Activated CD4-positive, alpha-beta T cell treated with anti-CD3 and anti-CD28 coated beads for 36 hours (primary cell): ENCODE measurements around the gene PRDM12. TPM values are rescaled to one million over a fixed set of nuclear protein-coding genes. Genes with fewer than 3 reads are reported as not detected.
"Not testable (repeated sequence)": the region's sequence is repeated elsewhere in the genome, so short reads cannot be mapped to it uniquely, and the experiment has no call there.

Source experiments
- ATAC-seq: fragments of 200-7000 bp; cut with Tn5 transposase; one replicate; pipeline ENCODE4 v1.10.0; 2021; ENCODE audit warnings: mild to moderate bottlenecking, moderate library complexity
- CTCF ChIA-PET: fragments of 350-600 bp; sonication (Branson Sonifier 250); formaldehyde crosslinking; loops from one replicate; lab custom pipeline; 2021; ENCODE audit warnings: antibody characterized with exemption; lab: Charles Lee
- POLR2A ChIA-PET: fragments of 350-600 bp; sonication (Branson Sonifier 250); formaldehyde crosslinking; loops from one replicate; lab custom pipeline; 2021; ENCODE audit warnings: antibody characterized with exemption, inconsistent platforms; lab: Charles Lee
- DNase-seq: peaks from one replicate; pipeline ENCODE4 v3.0.0-alpha.2; 2020
- H3K27ac Mint-ChIP-seq: one replicate; pipeline ENCODE4 v1.8.0; 2021; ENCODE audit warnings: mixed read lengths
- H3K27me3 Mint-ChIP-seq: one replicate; pipeline ENCODE4 v1.8.0; 2021; ENCODE audit warnings: mixed read lengths
- H3K36me3 Mint-ChIP-seq: one replicate; pipeline ENCODE4 v1.8.0; 2021; ENCODE audit warnings: low read depth, mixed read lengths
- H3K4me1 Mint-ChIP-seq: one replicate; pipeline ENCODE4 v1.8.0; 2021; ENCODE audit warnings: mixed read lengths
- H3K4me3 Mint-ChIP-seq: one replicate; pipeline ENCODE4 v1.8.0; 2021; ENCODE audit warnings: mild to moderate bottlenecking, moderate library complexity, mixed read lengths
- H3K9me3 Mint-ChIP-seq: one replicate; pipeline ENCODE4 v1.8.0; 2021; ENCODE audit warnings: low read depth, mixed read lengths
- intact Hi-C, 2 experiments: fragments of 100-400 bp; cut with DNase I in 1 of 2; cut with micrococcal nuclease in 1 of 2; formaldehyde crosslinking; loops; one replicate each; pipeline versions ENCODE4 v1.14.2 to v1.15.1; 2022 to 2024; cut with DNase I, micrococcal nuclease
- total RNA-seq, 2 experiments: library from RNA; stranded (reverse); gene quantifications; one replicate each; pipeline ENCODE4 v1.2.3, GENCODE V29; 2021

The PRDM12 gene
- total RNA-seq, 2 experiments from 2014 or later, result 0.09 TPM; not detected in 1

DNA sequence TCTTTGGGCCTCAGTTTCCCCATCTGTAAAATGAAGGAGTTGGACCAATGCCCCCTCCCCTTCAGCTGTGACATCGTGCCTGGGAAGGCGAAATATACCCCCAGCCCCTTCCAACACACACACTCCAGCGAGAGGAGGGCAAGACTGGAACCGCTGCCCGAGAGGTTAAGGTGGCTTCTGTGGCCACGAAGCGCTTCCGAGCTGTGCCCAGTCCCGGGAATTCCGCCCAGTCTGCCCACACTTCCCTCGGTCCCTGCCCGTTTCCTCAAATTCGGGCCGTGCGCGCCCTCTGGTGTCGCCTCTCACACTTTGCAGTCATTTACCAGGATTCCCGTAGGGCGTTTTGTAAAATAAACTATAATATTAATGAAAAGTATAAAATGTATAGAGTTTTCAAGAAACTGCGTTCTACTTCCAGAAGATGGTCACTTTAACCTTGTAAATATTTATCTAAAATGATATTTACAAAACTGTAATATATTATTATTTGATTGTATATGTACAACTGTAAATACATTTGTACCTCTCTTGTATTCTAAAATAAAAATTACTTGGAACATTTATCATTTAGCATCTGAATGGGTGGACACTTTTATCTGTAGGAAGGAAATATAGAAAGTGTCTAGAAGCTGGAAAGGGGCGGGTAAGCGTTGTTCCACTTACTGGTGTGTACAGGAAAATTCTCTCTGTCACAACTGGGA is 18.2 kb downstream of the PRDM12 start:
- Mint-ChIP-seq H3K4me3 (peak overlapping the region; percentile 81), H3K9me3 (peaks cover 3% of the 10 kb centered on the region), H3K27me3 (peaks cover 4% of the 10 kb centered on the region), H3K36me3 (no peaks in the 10 kb centered on the region), H3K27ac (peak overlapping the region; percentile 77), H3K4me1 (peaks cover 5% of the 10 kb centered on the region)
- ChIA-PET POLR2A (no interaction called here), CTCF (interaction anchor here (0.6 to 4.1 kb wide), 21 partner anchors 9 to 690 kb away, joined by 3 to 52 read pairs (median 4); partner anchors contain the start of genes EXOSC2 and PRDM12)
- ATAC-seq, result peak; percentile 30
- peak; percentile 78 for DNase-seq
- intact Hi-C loops, result loop anchor here (1.0 to 5.0 kb wide), 2 partner anchors 221 to 575 kb away; no protein-coding TSS in a partner anchor

DNA sequence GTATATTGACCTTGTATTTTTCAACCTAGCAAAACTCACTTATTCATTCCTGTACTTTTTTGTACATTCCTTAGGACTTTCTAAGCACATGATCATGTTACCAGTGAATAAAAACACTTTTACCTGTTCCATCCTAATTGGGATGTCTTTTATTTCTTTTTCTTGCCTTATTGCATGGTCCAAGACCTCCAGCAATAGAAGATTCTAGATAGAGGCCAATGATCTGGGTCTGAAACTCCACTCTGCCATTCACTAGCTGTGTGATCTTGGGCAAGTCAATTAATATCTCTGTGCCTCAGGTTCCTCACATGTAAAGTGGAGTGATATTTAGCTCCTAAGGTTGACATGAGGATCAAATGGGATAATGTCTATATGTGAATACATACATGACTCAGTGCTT is 20.7 kb downstream of the PRDM12 start:
- H3K36me3 Mint-ChIP-seq, result no peaks in the 10 kb centered on the region
- ATAC-seq, result no peak
- POLR2A ChIA-PET, result no interaction called here
- intact Hi-C loops, result no loop called here
- CTCF ChIA-PET, result interaction anchor here (0.6 to 4.1 kb wide), 5 partner anchors 8 to 220 kb away, joined by 4 to 52 read pairs (median 14); partner anchors contain the start of gene EXOSC2
- H3K4me1 Mint-ChIP-seq, result peaks cover 13% of the 10 kb centered on the region
- H3K9me3 Mint-ChIP-seq, result peaks cover 3% of the 10 kb centered on the region
- H3K27me3 Mint-ChIP-seq, result peaks cover 4% of the 10 kb centered on the region
- no peak overlapping the region for H3K4me3 Mint-ChIP-seq
- no peak for DNase-seq
- no peak overlapping the region for H3K27ac Mint-ChIP-seq

DNA sequence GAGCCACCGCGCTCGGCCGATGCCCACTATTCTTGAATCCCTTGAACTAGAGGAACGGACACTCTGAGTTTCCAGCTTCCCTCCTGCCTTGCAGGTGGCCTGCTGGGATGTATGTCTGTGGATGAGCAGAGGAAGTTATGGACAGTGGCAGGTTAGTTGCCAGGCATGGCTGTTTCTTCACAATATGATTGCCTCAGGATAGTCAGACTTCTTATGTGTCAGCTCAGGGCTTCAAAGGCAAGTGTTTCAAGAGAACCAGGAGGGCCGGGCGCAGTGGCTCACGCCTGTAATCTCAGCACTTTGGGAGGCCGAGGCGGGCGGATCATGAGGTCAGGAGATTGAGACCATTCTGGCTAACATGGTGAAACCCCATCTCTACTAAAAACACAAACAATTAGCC is 21.6 kb downstream of the PRDM12 start:
- H3K36me3 Mint-ChIP-seq, H3K27ac Mint-ChIP-seq, intact Hi-C loops, H3K27me3 Mint-ChIP-seq, H3K9me3 Mint-ChIP-seq, ATAC-seq, DNase-seq, H3K4me3 Mint-ChIP-seq: not testable (repeated sequence)
- ChIA-PET POLR2A (interaction anchor here (0.7 kb wide), 1 partner anchor 14 kb away, joined by 7 read pairs; no protein-coding TSS in a partner anchor), CTCF (interaction anchor here (0.7 to 3.3 kb wide), 5 partner anchors 15 to 298 kb away, joined by 3 to 14 read pairs (median 3); no protein-coding TSS in a partner anchor)
- H3K4me1 Mint-ChIP-seq, result peaks cover 16% of the 10 kb centered on the region

DNA sequence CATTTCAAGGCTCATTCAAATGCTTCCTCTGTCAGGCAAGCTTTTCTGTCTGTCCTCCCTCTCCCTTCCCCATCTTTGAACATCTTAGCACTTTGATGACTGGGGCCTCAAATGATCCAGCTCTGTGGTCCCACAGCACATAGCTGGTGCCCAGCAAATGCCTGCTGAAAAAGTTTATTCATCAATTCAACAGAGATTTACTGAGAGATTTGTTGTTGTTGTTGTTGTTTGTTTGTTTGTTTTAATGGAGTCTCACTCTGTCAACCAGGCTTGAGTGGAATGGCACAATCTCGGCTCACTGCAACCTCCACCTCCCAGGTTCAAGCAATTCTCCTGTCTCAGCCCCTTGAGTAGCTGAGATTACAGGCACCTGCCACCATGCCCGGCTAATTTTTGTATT is 23.2 kb downstream of the PRDM12 start:
- POLR2A ChIA-PET, result no interaction called here
- H3K4me3 Mint-ChIP-seq, result no peak overlapping the region
- H3K36me3 Mint-ChIP-seq, result no peaks in the 10 kb centered on the region
- CTCF ChIA-PET, result interaction anchor here (0.7 to 1.3 kb wide), 3 partner anchors 13 to 227 kb away, joined by 3 to 4 read pairs (median 4); no protein-coding TSS in a partner anchor
- DNase-seq, result no peak
- ATAC-seq, result no peak
- H3K27ac Mint-ChIP-seq, result no peak overlapping the region
- intact Hi-C loops, result no loop called here
- H3K27me3 Mint-ChIP-seq, result peaks cover 2% of the 10 kb centered on the region
- H3K4me1 Mint-ChIP-seq, result peaks cover 16% of the 10 kb centered on the region
- peaks cover 3% of the 10 kb centered on the region for H3K9me3 Mint-ChIP-seq

DNA sequence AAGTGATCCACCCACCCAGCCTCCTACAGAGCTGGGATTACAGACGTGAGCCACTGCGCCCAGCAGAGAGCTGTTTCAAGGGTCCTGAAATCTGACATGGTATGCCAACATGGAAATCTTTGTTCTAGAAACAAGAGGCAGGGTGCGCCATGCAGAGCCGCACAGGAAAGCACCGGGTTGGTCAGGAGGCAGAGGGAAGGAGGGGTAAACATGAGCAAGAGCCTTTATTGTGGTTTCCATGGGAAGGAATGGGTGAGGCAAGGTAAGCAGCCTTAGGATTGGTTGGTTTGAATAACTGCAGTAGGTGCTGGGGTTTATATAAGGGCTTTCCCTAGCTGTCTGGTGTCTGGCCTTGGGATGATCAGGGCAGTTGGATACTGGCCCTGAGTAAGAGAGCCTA is 23.7 kb downstream of the PRDM12 start:
- ChIA-PET CTCF (interaction anchor here (0.7 to 1.3 kb wide), 3 partner anchors 13 to 227 kb away, joined by 3 to 4 read pairs (median 4); no protein-coding TSS in a partner anchor), POLR2A (no interaction called here)
- intact Hi-C loops, result no loop called here
- H3K9me3 Mint-ChIP-seq, result peaks cover 3% of the 10 kb centered on the region
- no peak for DNase-seq
- no peak overlapping the region for H3K4me3 Mint-ChIP-seq
- H3K4me1 Mint-ChIP-seq, result peaks cover 19% of the 10 kb centered on the region
- ATAC-seq, result peak; percentile 20
- H3K27me3 Mint-ChIP-seq, result peaks cover 2% of the 10 kb centered on the region
- H3K27ac Mint-ChIP-seq, result no peak overlapping the region
- no peaks in the 10 kb centered on the region for H3K36me3 Mint-ChIP-seq

DNA sequence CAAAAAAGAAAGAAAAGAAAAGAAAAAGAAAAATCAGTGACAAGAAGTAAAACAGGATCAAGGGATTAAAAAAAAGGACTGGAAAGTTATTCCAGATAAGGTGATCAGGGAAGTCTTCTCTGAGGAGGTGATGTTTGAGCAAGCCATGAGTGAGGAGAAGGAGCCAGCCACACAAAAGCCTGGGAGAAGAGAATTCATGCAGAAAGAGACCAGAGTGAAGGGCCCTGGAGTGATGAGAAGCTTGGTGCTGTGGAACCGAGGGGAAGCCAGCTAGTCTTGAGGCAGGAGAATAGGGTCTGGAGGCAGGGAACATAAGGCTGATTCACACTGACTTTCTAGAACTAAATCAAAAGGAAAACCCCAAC is 25.2 kb downstream of the PRDM12 start:
- intact Hi-C loops, result no loop called here
- DNase-seq (no peak), ATAC-seq (no peak)
- ChIA-PET CTCF (interaction anchor here (3.2 kb wide), 1 partner anchor 12 kb away, joined by 10 read pairs; no protein-coding TSS in a partner anchor), POLR2A (no interaction called here)
- peaks cover 26% of the 10 kb centered on the region for H3K4me1 Mint-ChIP-seq
- H3K36me3 Mint-ChIP-seq, result peaks cover 7% of the 10 kb centered on the region
- peaks cover 3% of the 10 kb centered on the region for H3K9me3 Mint-ChIP-seq
- H3K27me3 Mint-ChIP-seq, result peaks cover 2% of the 10 kb centered on the region
- no peak overlapping the region for H3K4me3 Mint-ChIP-seq
- H3K27ac Mint-ChIP-seq, result no peak overlapping the region

DNA sequence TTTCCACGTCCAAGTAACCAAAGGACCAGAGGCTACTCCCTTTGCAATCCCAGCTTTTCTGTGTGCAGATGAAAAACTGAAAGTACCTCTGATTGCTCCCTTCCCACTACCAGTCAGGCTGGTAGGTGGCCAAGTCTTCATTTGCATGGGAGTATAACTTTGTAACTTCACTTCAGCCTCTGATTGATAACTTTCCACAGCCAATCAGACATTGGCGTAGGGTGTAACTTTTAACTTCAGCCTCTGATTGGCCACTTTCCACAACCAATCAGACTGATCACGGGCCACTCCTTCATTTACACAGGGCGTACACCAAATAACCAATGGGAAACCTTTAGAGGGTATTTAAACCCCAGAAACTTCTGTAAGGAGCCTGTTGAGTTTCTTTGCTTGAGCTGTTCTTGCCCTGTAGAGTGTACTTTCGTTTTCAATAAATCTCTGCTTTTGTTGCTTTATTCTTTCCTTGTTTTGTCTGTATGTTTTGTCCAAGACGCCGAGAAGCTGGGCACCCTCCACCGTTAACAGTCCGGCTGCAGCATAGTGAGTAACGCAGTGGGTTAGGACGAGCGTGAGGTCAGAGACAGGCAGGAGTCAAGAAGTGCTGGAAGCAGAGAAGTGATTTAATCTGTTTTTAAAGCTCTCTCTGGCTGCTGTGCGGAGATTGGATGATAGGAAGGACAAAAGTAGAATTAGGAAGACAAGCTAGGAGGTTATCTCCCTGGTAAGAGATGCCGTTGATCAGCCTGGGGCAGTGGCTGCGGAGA is 25.7 kb downstream of the PRDM12 start:
- ChIA-PET POLR2A (no interaction called here), CTCF (interaction anchor here (0.7 to 3.2 kb wide), 3 partner anchors 12 to 15 kb away, joined by 3 to 10 read pairs (median 4); no protein-coding TSS in a partner anchor)
- Mint-ChIP-seq H3K4me3 (no peak overlapping the region), H3K9me3 (peaks cover 3% of the 10 kb centered on the region), H3K4me1 (peaks cover 30% of the 10 kb centered on the region), H3K27me3 (peaks cover 2% of the 10 kb centered on the region), H3K36me3 (peaks cover 10% of the 10 kb centered on the region), H3K27ac (no peak overlapping the region)
- ATAC-seq, result no peak
- intact Hi-C loops, result loop anchor here (5.0 kb wide), 2 partner anchors 357 to 682 kb away; no protein-coding TSS in a partner anchor
- DNase-seq, result peak; percentile 16

DNA sequence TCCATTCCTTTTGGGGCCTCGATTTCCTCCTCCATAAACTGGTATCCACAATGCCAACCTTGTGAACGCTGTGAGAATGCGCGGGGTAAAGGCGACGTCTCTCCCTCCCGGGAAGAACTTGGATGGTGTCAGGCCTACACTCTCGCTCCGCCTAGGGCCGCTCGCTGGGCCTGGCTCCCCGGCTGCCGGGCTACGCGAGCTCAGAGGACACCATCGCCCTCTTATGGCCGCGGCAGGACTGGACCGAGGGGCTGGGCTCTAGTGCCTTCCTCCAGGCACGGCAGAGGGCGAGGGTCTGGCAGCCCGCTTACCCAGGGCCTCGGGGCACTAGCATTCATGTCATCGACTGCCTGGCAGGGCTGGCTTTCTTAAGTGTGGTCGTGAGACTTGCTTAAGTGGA is 27.9 kb downstream of the PRDM12 start:
- ChIA-PET POLR2A (interaction anchor here (1.2 kb wide), 1 partner anchor 112 kb away, joined by 3 read pairs; the partner anchor contains the start of gene FUBP3), CTCF (interaction anchor here (0.7 to 3.3 kb wide), 8 partner anchors 8 to 136 kb away, joined by 3 to 35 read pairs (median 12); no protein-coding TSS in a partner anchor)
- Mint-ChIP-seq H3K9me3 (no peaks in the 10 kb centered on the region), H3K27me3 (no peaks in the 10 kb centered on the region), H3K4me1 (peaks cover 50% of the 10 kb centered on the region), H3K4me3 (no peak overlapping the region), H3K36me3 (peaks cover 31% of the 10 kb centered on the region), H3K27ac (no peak overlapping the region)
- DNase-seq (peak; percentile 66), ATAC-seq (no peak)
- intact Hi-C loops, result loop anchor here (2.0 to 5.0 kb wide), 4 partner anchors 20 to 680 kb away; partner anchors contain the start of gene NUP214 (in 1 of the 2)

DNA sequence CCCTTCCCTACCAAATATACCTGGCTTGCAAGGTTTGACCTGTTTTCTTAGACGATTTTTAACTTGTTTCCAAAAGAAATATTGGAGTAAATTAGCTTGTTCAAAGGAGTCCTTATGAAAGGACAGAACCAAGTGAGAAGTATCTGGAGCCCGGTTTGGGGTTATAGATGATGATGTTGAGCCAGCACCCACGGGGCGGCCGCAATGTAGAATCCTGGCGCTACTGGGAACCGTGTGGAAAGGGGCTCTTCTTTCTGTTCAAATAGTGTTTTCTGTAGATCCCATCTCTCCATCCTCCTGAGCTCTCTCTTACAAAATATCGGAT is 28.7 kb downstream of the PRDM12 start:
- ChIA-PET POLR2A (interaction anchor here (0.9 to 1.5 kb wide), 5 partner anchors 10 to 141 kb away, joined by 3 to 9 read pairs (median 3); partner anchors contain the start of genes ABL1 and FUBP3), CTCF (interaction anchor here (0.6 to 3.3 kb wide), 10 partner anchors 9 to 233 kb away, joined by 3 to 35 read pairs (median 4); no protein-coding TSS in a partner anchor)
- Mint-ChIP-seq H3K9me3 (no peaks in the 10 kb centered on the region), H3K27ac (peak overlapping the region; percentile 92), H3K4me3 (peak overlapping the region; percentile 97), H3K4me1 (peaks cover 45% of the 10 kb centered on the region), H3K36me3 (peaks cover 38% of the 10 kb centered on the region), H3K27me3 (no peaks in the 10 kb centered on the region)
- no peak for ATAC-seq
- no peak for DNase-seq
- intact Hi-C loops, result loop anchor here (1.0 to 5.0 kb wide), 7 partner anchors 19 to 869 kb away; partner anchors contain the start of genes FUBP3 (in 1 of the 2), NUP214 (in 1 of the 2) and TOR1A (in 1 of the 2)

DNA sequence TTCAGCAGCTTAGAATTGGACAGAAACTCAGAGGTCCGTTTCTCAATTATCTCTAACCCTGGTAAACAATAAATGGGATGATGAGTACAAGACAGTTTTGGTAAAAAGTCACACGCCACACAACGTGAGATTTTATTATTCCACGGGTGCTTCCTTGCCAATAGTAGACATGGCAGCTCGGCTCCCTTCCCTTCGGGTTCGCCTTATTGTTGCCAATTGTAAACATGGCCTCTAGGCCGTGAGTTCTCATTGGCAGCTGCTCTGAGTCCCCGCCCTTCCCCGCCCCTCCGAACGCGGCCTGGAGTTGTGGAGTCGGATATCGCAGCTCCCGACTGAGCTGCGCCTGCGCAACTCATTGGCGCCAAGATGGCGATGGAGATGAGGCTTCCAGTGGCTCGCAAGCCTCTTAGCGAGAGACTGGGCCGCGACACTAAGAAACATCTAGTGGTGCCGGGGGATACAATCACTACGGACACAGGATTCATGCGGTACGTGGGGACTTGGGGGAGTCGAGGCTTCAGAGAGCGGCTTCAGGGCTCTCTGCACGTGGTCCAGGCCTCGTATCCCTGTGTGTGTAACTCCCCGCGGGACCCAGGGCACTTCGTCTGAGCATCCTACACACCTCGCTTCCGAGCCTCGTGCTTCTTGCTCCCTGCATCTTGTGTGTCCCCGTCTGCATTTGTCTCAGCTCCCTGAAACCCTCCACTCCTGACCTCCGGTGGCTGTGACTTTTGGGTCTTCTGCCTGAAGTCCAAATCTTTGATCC is 29.2 kb downstream of the PRDM12 start, which contains the start of gene EXOSC2:
Gene EXOSC2, plus strand, starts transcription at position 355 of the 766 bp plus-strand sequence. Its CDS starts 12 bp downstream, at position 367.
- intact Hi-C loops, result loop anchor here (1.0 to 5.0 kb wide), 7 partner anchors 19 to 869 kb away; partner anchors contain the start of genes FUBP3 (in 1 of the 2), NUP214 (in 1 of the 2) and TOR1A (in 1 of the 2)
- peak; percentile 98 for ATAC-seq

More for the DNA sequence above, 29.2 kb downstream of the PRDM12 start, which contains the start of gene EXOSC2:
- Mint-ChIP-seq H3K9me3 (no peaks in the 10 kb centered on the region), H3K27me3 (no peaks in the 10 kb centered on the region), H3K36me3 (peaks cover 40% of the 10 kb centered on the region), H3K27ac (peak within 1 kb of the TSS; percentile 98), H3K4me1 (peaks cover 44% of the 10 kb centered on the region), H3K4me3 (peak within 1 kb of the TSS; percentile 97)
- ChIA-PET CTCF (interaction anchor here (0.6 to 3.3 kb wide), 11 partner anchors 8 to 233 kb away, joined by 3 to 35 read pairs (median 4); no protein-coding TSS in a partner anchor), POLR2A (interaction anchor here (0.7 to 1.5 kb wide), 6 partner anchors 9 to 680 kb away, joined by 3 to 9 read pairs (median 4); partner anchors contain the start of genes ABL1 and FUBP3)
- DNase-seq, result peak; percentile 99
